ENCODE data around the gene RNF138.

GRCh38 chr18:32139835-32140283 is 48.2 kb downstream of the RNF138 start:
- TF ChIP-seq, protein P1, sequence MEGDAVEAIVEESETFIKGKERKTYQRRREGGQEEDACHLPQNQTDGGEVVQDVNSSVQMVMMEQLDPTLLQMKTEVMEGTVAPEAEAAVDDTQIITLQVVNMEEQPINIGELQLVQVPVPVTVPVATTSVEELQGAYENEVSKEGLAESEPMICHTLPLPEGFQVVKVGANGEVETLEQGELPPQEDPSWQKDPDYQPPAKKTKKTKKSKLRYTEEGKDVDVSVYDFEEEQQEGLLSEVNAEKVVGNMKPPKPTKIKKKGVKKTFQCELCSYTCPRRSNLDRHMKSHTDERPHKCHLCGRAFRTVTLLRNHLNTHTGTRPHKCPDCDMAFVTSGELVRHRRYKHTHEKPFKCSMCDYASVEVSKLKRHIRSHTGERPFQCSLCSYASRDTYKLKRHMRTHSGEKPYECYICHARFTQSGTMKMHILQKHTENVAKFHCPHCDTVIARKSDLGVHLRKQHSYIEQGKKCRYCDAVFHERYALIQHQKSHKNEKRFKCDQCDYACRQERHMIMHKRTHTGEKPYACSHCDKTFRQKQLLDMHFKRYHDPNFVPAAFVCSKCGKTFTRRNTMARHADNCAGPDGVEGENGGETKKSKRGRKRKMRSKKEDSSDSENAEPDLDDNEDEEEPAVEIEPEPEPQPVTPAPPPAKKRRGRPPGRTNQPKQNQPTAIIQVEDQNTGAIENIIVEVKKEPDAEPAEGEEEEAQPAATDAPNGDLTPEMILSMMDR (conservative IDR thresholded peaks at IDR 0.05; ENCODE audit: low read depth, low read length) = no peak
- TF ChIP-seq EZH2 (IDR thresholded peaks at IDR 0.05; ENCODE audit: borderline replicate concordance, low read depth, low read length, poor library complexity, severe bottlenecking) = no peak

All from A673 (cell line).